ENCODE results near the gene LRRC37B. TPM values are rescaled to one million over a fixed set of nuclear protein-coding genes. Genes with fewer than 3 reads are reported as not detected.
"Not testable (repeated sequence)": the region's sequence is repeated elsewhere in the genome, so short reads cannot be mapped to it uniquely, and the experiment has no call there.

LRRC37B gene
- total RNA-seq, 2 donors from 2014 or later, result 22.7 to 28.7 TPM

GRCh38 chr17:31975391-31975790 is 31.8 kb upstream of the LRRC37B start:
- not testable (repeated sequence) for H3K9ac ChIP-seq (ENCODE audit: extremely low read depth, low read length, poor library complexity, severe bottlenecking); H3K4me1 ChIP-seq (ENCODE audit: control insufficient read depth, insufficient read depth, low read length); H3K27ac Mint-ChIP-seq; DNase-seq; H3K9me3 ChIP-seq (ENCODE audit: control insufficient read depth, low read length); H3K27me3 Mint-ChIP-seq (ENCODE audit: insufficient read depth); H3K9me3 Mint-ChIP-seq; H3K27me3 ChIP-seq (ENCODE audit: control insufficient read depth, insufficient read depth, low read length, poor library complexity, severe bottlenecking); H3K4me3 ChIP-seq (ENCODE audit: low read length); H3K27ac ChIP-seq (ENCODE audit: low read depth, low read length); H3K4me3 Mint-ChIP-seq; H3K4me1 Mint-ChIP-seq
- WGBS, 2 experiments (ENCODE audit: insufficient coverage in 1 of 2, insufficient read length in 1 of 2), result 94 to 100% methylated on average over 1 to 4 of the region's 5 CpGs
- H3K36me3 ChIP-seq (ENCODE audit: control insufficient read depth, insufficient read depth, low read length), result peaks cover 29% of the 10 kb centered on the region
- peaks cover 32% of the 10 kb centered on the region for H3K36me3 Mint-ChIP-seq (ENCODE audit: low read depth)

GRCh38 chr17:31991821-31992220 is 15.4 kb upstream of the LRRC37B start:
- H3K4me1 ChIP-seq (ENCODE audit: control insufficient read depth, insufficient read depth, low read length); DNase-seq; H3K9me3 ChIP-seq (ENCODE audit: control insufficient read depth, low read length); H3K27ac ChIP-seq (ENCODE audit: low read depth, low read length); H3K4me3 Mint-ChIP-seq; H3K4me1 Mint-ChIP-seq; H3K9ac ChIP-seq (ENCODE audit: extremely low read depth, low read length, poor library complexity, severe bottlenecking); H3K27me3 Mint-ChIP-seq (ENCODE audit: insufficient read depth); H3K27ac Mint-ChIP-seq; H3K9me3 Mint-ChIP-seq; H3K4me3 ChIP-seq (ENCODE audit: low read length); H3K27me3 ChIP-seq (ENCODE audit: control insufficient read depth, insufficient read depth, low read length, poor library complexity, severe bottlenecking): not testable (repeated sequence)
- 95 to 97% methylated on average over 6 to 7 of the region's 8 CpGs for WGBS, 2 experiments (ENCODE audit: insufficient coverage in 1 of 2, insufficient read length in 1 of 2)
- H3K36me3 ChIP-seq (ENCODE audit: control insufficient read depth, insufficient read depth, low read length), result peaks cover 78% of the 10 kb centered on the region
- peaks cover 62% of the 10 kb centered on the region for H3K36me3 Mint-ChIP-seq (ENCODE audit: low read depth)

- H3K4me1 Mint-ChIP-seq, result no peaks in the 10 kb centered on the region
- H3K27ac Mint-ChIP-seq, result no peak overlapping the region
- H3K36me3 ChIP-seq (ENCODE audit: control insufficient read depth, insufficient read depth, low read length), result peaks cover 87% of the 10 kb centered on the region
- no peaks in the 10 kb centered on the region for H3K9me3 ChIP-seq (ENCODE audit: control insufficient read depth, low read length)
- no peak overlapping the region for H3K9ac ChIP-seq (ENCODE audit: extremely low read depth, low read length, poor library complexity, severe bottlenecking)
- H3K4me3 ChIP-seq (ENCODE audit: low read length), result no peak overlapping the region
- no peaks in the 10 kb centered on the region for H3K9me3 Mint-ChIP-seq
- H3K36me3 Mint-ChIP-seq (ENCODE audit: low read depth), result peaks cover 59% of the 10 kb centered on the region
- H3K4me1 ChIP-seq (ENCODE audit: control insufficient read depth, insufficient read depth, low read length), result no peaks in the 10 kb centered on the region
- no peak for TF ChIP-seq CTCF (conservative IDR thresholded peaks at IDR 0.05)
- H3K4me3 Mint-ChIP-seq, result no peak overlapping the region
- H3K27ac ChIP-seq (ENCODE audit: low read depth, low read length), result no peak overlapping the region
- 99 to 100% methylated on average over 3 to 5 of the region's 6 CpGs for WGBS, 2 experiments (ENCODE audit: insufficient coverage in 1 of 2, insufficient read length in 1 of 2)
- no peak for DNase-seq
- H3K27me3 ChIP-seq (ENCODE audit: control insufficient read depth, insufficient read depth, low read length, poor library complexity, severe bottlenecking), result no peaks in the 10 kb centered on the region
- no peaks in the 10 kb centered on the region for H3K27me3 Mint-ChIP-seq (ENCODE audit: insufficient read depth)
Observed at GRCh38 chr17:31997005-31997404, 10.2 kb upstream of the LRRC37B start.

GRCh38 chr17:32007463-32008298 is 498 bp downstream of the LRRC37B start:
- H3K27me3 Mint-ChIP-seq (ENCODE audit: insufficient read depth), result peaks cover 8% of the 10 kb centered on the region
- Histone ChIP-seq H3K36me3 (ENCODE audit: control insufficient read depth, insufficient read depth, low read length) (no peaks in the 10 kb centered on the region), H3K9me3 (ENCODE audit: control insufficient read depth, low read length) (no peaks in the 10 kb centered on the region), H3K27ac (ENCODE audit: low read depth, low read length) (peak overlapping the region; percentile 53), H3K4me1 (ENCODE audit: control insufficient read depth, insufficient read depth, low read length) (no peaks in the 10 kb centered on the region), H3K4me3 (ENCODE audit: low read length) (peak overlapping the region; percentile 96), H3K27me3 (ENCODE audit: control insufficient read depth, insufficient read depth, low read length, poor library complexity, severe bottlenecking) (no peaks in the 10 kb centered on the region), H3K9ac (ENCODE audit: extremely low read depth, low read length, poor library complexity, severe bottlenecking) (peak overlapping the region; percentile 70)
- peak overlapping the region; percentile 90 for H3K4me3 Mint-ChIP-seq
- peak; percentile 85 for DNase-seq
- 0% methylated on average over 6 to 75 of the region's 80 CpGs for WGBS, 2 experiments (ENCODE audit: insufficient coverage in 1 of 2, insufficient read length in 1 of 2)
- peak; percentile 1 for TF ChIP-seq CTCF (conservative IDR thresholded peaks at IDR 0.05)
- H3K9me3 Mint-ChIP-seq, result no peaks in the 10 kb centered on the region
- H3K36me3 Mint-ChIP-seq (ENCODE audit: low read depth), result peaks cover 9% of the 10 kb centered on the region
- peak overlapping the region; percentile 62 for H3K27ac Mint-ChIP-seq
- H3K4me1 Mint-ChIP-seq, result peaks cover 11% of the 10 kb centered on the region
